Stimulated activated CD8-positive, alpha-beta memory T cell treated with anti-CD3 and anti-CD28 coated beads, Interleukin-15, amount 100 ng/mL, for 48 hours (primary cell): ENCODE data around the gene EPHB2.

Experiments used
- DNase-seq, 2 donors: peaks; one replicate each; pipeline ENCODE4 v3.0.0-alpha.2; 2020; ENCODE audit warnings: low read depth in 2 of 2

EPHB2 gene

DNA sequence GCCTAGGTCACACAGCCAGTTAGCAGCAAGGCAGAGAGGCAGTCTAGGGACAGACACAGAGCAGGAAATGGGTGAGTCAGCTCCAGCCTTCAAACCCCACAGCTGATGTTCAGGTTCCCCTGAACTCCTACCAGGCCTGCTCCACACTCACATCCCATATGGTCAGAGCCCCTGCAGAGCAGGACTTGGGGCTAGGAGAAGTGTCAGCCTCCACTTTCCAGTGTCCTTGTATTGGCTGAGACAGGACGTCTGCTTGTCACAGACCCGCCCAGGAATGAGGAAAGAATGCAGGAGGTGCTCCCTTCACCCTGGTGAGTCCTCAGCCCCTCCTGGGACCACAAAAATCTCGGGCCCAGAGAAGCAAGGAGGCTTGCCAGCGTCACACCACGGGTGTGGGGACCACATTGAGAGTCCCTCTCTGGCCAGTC lies 169.5 kb downstream of the EPHB2 start:
- DNase-seq: no peak

DNA sequence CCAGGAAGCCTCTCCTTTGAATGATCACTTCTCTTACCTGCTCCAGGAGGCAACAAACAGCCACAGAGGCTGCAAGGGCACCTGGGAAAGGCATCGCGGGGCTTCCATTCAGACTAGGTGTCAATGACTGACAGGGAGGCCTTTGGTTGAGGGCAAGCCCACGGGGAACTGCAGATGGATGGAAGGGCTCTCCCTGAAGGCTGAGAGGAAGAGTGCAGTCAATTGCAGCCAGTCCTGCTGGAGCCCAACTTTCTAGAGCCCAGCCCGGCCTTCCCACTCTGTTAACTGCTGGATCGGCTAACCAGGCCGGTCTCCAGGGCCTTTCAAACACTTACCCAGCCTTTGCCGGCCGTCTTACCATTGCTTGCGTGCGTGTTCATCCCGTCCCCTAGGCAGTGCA lies 172.8 kb downstream of the EPHB2 start:
- DNase-seq: no peak

DNA sequence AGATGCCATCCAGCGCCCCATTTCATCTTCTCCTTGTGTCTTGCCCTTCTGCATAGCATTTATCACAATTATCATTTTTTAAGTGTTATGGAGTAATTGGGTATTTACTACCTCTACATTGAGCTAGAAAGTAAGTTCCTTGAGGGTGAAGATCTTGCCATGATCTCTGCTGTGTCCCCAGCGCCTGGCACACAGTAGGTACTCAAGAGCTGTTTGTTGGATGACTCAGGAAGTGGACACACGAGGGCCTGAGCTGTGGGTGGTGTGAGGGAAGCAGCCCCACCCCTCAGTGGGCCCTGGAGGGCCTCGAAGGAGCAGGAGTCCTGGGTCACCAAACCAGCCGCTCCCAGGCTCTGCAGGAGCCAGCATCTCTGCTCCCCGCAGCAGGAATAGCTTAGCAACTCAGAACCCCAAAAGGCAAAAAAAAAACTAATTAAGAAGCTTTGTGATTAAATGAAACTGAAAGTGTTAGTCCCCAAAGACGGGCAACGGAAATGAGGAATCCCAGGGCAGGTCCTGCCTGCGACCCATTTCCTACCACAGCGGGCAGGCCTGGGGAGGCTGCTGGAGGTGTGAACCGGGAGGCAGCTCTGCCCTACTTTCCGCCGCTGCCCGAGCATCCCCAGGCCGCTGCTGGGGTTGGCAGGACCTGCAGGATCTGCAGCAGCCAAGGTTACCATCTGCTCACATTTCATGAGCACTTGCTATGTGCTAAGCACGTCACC lies 174.3 kb downstream of the EPHB2 start:
- no peak for DNase-seq

DNA sequence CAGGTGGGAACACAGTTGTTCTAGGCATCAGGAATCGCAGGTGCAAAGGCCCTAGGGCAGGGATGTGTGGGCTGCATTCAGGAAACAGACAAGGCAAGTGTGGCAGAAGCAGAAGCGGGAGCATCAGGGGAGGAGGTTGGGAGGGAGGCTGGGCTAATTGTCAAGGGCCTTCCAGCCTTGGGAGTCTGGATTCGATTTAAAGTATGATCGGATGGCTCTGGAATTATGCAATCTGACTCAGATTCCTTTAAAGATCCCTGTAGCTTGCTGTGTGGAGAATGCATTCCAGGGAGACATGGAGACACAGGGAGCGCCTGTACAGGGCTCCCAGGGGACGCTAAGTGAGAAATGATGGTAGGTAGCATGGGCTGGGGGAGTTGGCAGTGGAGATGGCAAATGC lies 175.6 kb downstream of the EPHB2 start:
- DNase-seq: no peak

DNA sequence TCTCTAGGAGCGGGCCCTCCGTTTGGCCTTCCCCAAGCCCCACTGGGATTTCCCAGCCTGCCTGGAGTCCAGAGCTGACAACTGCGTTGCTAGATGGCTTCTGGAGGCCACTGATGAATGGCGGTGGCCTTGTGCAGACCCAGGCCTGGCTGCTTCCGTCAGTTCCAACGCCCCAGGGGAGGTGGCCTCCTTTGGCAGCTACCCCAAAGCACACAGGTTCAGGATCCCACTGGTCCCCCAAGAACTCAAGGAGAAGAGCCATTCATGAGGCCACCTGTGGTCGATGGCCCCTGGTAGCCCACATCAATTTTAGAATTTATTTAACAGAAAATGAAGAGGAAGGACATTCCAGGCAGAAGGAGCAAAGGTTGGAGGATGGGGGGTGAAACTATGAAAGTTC lies 176.9 kb downstream of the EPHB2 start:
- no peak for DNase-seq

DNA sequence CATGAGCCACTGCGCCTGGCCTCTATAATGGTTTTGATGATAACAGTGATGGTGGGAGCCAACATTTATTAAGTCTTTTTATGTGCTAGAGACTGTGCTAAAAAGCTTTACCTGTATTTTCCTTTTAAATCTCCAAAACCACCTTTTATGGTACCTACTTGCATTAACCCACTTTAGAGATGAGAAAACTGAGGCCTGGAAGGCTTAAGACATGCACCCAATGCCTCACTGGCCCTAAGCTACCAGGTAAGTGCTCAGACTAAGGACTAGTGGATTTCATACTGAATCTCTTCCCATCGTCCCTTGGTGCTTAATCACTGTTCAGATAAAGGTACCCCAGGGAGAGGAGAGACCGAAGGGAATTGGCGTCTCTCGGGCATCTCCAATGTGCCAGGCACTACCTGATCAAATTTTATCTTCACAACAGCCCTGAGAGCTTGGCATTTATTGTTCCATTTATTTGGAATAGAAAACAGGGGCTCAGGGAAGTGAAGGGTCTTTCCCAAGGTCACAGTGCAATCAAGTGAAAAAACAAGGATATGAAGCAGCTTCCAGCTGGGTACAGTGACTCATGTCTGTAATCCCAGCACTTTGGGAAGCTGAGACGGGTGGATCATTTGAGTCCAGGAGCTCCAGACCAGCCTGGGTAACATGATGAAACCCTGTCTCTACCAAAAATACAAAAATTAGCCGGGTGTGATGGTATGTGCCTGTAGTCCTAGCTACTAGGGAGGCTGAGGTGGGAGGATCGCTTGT lies 177.9 kb downstream of the EPHB2 start:
- DNase-seq: no peak

DNA sequence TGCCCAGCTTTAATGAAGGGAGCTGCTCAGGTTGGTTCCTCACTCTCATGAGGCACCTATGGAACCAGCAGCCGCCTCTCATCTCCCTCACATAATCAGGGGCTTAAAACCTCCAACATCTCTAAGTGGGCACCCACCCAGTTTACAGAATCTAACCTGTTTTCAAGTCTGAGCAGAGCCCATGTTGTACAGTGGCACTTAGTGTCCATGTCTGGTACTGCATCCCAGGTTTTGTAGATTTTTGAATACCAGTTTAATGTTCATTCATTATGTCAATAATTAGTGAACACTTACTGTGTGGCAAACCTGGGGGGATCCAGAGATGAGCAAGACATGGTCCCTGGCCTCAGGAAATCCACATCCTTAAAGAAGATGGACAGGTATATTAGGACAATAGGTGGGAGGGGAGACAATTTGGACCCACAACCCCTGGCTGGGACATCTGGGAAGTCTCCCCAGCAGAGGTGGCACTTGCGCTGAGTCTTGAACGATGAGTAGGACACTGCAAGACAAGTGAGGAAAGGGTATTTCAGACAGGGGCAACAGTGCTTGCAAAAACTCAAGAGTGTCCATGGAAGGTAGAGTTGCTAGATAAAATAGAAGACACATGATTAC lies 178.7 kb downstream of the EPHB2 start:
- no peak for DNase-seq

DNA sequence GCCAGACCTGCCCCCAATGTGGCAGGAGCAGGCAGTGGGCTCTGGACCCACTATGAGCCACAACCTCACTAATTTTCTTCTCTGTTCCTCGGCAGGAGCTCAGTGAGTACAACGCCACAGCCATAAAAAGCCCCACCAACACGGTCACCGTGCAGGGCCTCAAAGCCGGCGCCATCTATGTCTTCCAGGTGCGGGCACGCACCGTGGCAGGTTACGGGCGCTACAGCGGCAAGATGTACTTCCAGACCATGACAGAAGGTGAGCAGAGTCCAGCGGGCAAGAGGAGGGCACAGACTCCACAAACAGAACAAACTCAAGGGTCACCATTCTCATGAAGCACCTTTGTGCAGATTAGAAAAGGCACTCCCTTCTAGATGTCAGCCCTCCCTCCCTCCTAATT lies 182.2 kb downstream of the EPHB2 start:
- no peak for DNase-seq

DNA sequence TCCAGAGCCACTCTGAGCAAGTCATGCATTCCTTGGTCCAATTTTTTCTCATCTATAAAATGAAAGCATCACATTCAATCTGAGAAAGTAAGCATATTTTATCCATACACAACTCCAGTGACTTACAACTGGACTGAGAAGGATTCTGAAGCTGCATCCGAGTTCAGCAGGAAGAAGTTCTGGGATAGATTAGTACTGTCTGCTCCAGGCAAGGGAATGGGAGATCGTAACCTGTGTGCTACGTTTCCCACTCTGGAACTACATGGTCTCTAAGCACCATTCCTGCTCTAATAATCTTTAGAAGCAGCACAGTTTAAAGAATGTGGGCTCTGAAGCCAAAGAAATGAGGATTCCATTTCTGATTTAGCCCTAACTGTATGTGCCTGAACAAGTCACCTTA lies 182.7 kb downstream of the EPHB2 start:
- no peak for DNase-seq

DNA sequence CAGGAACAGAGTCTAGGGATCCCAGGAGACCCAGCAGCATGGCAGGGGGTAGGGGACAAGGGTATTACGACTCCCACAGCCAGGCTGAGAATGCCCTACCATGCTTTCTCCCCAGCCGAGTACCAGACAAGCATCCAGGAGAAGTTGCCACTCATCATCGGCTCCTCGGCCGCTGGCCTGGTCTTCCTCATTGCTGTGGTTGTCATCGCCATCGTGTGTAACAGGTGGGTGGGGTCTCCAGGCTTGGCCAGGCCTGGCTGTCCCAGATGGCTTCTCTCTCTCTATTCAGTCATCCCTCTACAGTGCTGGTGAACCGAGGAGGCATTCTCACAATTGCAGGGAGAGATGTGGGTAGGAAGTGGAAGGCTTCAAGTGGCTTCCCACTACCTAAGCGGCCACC lies 184.7 kb downstream of the EPHB2 start:
- DNase-seq: no peak

DNA sequence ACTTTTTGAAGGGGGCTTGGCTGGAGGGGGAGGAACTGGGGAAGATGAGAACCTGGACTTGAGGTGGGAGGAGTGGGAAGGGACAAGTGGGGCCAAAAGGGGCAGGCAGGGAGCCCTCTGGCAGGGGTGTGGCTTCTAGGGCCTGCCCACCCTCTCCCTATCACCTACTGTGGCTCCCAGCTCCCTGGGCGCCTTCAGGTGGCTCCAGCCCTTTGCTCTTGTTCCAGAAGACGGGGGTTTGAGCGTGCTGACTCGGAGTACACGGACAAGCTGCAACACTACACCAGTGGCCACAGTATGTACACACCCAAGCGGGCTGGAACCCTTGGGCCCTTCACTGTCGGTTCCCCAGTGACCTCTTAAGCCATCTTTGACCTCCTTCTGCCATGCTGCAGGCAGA lies 185.5 kb downstream of the EPHB2 start:
- no peak for DNase-seq

DNA sequence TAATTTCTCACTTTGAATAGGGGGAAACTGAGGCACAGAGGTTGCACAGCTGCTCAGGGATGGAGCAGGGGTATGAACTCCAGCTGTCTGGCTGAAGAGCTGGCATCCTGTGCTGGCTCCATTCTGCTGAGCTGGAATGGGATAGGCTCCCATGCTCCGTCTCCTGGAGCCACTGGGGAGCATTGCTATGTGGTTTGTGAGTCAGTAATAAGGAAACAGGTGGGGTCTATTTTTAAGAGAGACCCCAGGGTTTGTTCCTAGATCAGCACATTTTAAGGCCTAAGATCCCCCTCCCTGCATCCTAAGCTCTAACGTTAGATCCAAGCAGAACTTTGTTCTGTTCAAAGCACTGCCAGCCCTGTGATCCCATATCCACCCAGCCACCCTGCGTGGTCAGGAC lies 189.8 kb downstream of the EPHB2 start:
- no peak for DNase-seq

DNA sequence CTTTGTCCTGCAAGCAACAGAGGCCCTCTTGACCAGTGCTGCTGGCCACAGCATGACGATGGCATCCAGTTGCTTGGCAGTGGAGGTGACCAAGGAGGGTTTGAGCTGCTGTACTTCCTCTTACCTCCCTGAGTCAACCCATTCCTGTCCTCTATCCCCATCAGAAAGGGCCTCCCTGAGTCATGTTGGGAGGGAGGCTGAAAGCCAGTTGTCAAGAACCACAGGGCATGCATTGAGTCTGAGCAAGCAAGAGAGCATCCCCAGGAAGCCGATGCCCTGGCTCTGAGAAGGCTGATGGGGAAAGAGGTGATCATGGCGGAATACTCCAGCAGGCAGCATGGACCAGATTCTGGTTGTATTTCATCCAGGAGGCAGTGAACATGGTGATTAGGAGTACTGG lies 192.5 kb downstream of the EPHB2 start:
- DNase-seq: no peak

DNA sequence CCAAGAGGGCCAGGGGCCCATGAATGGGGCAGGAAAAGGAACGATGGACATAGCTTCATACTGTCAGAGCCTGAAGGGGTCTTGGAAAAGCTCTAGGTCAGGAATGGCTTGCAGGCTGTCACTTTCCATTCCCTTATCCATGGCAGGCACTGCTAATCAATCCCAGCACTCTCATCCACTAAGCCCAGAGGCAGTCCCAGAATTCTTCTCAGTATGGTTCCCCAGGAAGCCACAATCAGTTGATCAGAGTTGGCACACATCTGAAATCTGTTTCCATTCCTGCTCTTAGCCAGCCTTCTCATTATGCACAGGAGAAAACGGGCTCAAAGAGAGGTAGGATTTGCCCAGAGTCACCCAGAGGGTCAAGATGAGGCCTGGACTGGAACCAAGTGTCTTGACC lies 196.3 kb downstream of the EPHB2 start:
- no peak for DNase-seq

DNA sequence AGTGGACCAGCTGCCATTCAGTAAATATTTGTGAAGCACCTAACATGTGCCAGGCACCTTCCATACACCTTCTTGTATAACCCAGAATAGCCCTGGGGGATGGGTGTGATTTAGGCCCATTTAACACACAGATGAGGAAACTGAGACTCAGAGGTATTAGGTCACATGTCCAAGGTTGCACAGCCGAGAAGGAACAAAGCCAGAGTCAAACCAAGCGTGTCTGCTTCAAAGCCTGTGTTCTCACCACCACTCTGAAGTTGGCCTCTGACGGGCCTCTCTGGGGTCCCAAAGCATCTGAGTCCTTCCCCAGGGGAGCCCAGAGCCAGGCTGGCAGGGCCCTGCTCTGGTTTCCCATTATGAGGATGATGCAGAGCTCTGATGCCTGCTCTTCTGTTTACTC lies 196.9 kb downstream of the EPHB2 start:
- DNase-seq: no peak

DNA sequence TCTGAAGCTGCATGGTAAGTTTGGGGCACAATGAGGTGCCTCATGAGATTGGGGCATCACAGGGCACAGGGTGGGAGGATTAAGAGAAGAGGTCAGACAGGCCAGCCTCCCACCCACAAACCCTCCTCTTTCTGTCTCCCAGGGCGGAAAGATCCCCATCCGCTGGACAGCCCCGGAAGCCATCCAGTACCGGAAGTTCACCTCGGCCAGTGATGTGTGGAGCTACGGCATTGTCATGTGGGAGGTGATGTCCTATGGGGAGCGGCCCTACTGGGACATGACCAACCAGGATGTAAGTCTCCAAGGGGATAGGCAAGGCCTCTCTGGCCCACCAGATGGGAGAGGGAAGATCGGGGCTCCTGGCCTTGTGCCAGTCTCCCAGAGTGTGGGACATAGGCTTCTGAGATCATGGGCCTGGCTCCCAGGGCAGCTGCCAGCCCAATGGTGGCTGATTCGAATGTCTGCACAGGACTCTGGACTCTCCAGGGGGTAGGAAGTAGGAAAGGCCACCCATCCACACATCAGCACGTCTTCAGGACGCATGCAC lies 198.3 kb downstream of the EPHB2 start:
- no peak for DNase-seq

DNA sequence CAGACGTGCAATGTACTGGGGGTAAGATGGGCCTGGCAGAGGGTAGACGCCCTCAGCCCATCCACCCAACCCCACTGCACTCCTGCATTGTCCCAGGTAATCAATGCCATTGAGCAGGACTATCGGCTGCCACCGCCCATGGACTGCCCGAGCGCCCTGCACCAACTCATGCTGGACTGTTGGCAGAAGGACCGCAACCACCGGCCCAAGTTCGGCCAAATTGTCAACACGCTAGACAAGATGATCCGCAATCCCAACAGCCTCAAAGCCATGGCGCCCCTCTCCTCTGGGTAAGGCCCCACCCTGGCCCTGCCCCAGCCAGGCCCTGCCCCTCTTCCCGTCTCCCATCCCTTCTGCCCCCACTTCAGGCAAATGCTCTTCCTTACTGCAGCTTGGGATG lies 199.6 kb downstream of the EPHB2 start:
- no peak for DNase-seq

DNA sequence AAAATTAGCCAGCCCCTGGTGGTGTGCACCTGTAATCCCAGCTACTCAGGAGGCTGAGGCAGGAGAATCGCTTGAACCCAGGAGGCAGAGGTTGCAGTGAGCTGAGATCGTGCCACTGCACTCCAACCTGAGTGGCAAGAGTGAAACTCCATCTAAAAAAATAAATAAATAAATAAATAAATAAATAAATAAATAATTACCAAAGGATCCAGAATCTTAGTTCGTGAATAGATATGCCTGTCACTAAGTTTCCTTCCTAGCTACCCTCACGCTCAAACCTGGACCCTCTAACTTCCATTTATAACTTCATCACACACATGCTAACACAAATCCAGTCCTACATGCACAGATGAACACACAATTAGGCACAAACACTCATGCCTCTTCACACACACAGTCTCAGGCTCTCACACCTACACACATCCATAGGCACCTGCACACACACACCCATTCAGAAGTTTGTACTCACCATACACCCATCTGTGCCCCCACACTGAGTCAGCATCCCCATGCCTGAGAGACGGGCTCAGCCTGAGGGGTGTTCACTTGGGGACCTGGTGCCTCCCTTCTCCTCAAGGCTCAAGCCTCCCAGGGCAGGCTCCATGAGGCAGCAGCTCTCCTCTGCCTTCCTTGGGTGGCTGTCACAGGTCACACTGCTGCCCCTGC lies 200.5 kb downstream of the EPHB2 start:
- DNase-seq: no peak

DNA sequence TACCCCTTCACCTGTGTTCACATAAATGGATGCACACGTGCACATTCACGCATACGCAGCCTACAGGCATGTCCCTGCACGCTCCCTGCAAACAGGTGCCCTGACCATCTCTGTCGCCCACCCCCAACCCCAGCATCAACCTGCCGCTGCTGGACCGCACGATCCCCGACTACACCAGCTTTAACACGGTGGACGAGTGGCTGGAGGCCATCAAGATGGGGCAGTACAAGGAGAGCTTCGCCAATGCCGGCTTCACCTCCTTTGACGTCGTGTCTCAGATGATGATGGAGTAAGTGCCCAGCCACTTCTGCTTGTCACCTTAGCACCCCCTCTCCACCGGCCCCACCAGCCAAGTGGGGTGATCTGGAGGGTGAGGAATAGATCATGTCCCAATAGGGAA lies 201.7 kb downstream of the EPHB2 start:
- no peak for DNase-seq

DNA sequence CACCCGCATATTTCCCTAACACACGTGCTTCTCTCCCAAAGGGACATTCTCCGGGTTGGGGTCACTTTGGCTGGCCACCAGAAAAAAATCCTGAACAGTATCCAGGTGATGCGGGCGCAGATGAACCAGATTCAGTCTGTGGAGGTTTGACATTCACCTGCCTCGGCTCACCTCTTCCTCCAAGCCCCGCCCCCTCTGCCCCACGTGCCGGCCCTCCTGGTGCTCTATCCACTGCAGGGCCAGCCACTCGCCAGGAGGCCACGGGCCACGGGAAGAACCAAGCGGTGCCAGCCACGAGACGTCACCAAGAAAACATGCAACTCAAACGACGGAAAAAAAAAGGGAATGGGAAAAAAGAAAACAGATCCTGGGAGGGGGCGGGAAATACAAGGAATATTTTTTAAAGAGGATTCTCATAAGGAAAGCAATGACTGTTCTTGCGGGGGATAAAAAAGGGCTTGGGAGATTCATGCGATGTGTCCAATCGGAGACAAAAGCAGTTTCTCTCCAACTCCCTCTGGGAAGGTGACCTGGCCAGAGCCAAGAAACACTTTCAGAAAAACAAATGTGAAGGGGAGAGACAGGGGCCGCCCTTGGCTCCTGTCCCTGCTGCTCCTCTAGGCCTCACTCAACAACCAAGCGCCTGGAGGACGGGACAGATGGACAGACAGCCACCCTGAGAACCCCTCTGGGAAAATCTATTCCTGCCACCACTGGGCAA lies 202.9 kb downstream of the EPHB2 start:
- DNase-seq: no peak

DNA sequence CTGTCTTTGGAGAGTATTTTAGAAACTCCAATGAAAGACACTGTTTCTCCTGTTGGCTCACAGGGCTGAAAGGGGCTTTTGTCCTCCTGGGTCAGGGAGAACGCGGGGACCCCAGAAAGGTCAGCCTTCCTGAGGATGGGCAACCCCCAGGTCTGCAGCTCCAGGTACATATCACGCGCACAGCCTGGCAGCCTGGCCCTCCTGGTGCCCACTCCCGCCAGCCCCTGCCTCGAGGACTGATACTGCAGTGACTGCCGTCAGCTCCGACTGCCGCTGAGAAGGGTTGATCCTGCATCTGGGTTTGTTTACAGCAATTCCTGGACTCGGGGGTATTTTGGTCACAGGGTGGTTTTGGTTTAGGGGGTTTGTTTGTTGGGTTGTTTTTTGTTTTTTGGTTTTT lies 203.5 kb downstream of the EPHB2 start:
- no peak for DNase-seq
